HG02973 (cell line): ENCODE results near the gene C15orf62.

Experiments
- ATAC-seq: cut with Tn5 transposase; IDR thresholded peaks from one replicate; pipeline ENCODE4 v1.9.1; 2021; ENCODE audit warnings: moderate library complexity; ENCODE audit not compliant: unreplicated experiment

The C15orf62 gene

GRCh38 chr15:40815042-40815698 lies 45.4 kb downstream of the C15orf62 start:
- ATAC-seq: no peak

DNA sequence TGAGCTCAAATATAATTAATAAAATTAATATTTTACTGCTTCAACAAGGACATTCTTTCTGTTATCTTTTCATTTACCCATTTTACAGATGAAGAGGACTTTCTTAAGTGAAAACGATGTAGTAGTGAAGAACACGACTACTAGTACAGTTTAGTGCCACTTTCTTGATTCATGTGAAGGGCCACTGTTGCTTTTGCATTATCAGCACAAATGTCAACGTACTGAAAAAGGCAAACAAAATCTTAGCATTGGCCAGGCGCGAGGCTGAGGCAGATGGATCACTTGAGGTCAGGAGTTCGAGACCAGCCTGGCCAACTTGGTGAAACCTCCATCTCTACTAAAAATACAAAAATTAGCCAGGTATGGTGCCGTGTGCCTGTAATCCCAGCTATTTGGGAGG lies 49.3 kb downstream of the C15orf62 start:
- ATAC-seq: no peak

DNA sequence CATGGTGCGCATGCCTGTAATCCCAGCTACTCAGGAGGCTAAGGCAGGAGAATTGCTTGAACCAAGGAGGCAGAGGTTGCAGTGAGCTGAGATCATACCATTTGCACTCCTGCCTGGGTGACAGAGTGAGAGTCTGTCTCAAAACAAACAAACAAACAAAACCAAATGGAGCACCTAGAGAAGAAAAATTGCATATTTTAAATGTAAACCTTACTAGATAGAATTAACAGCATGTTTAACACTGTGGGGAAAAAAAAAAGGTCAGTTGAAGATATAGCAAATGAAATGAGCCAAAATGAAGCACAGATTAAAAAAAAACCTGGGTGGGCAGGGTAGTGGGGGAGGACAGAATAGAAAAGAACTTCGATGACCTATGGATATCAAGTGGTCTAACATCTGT lies 51.4 kb downstream of the C15orf62 start:
- no peak for ATAC-seq
